Neuron (in vitro differentiated cells): ENCODE measurements around the gene EOLA1.
"Not testable (repeated sequence)": the region's sequence is repeated elsewhere in the genome, so short reads cannot be mapped to it uniquely, and the experiment has no call there.

Experiments
- H2AFZ ChIP-seq: one replicate; pipeline ENCODE4 v1.6.1; 2013; ENCODE audit warnings: low read depth, mild to moderate bottlenecking, inconsistent platforms, low read length, moderate library complexity
- H3K27me3 ChIP-seq: one replicate; pipeline ENCODE4 v1.6.1; 2013; ENCODE audit warnings: low read length; ENCODE audit not compliant: insufficient read depth
- H3K36me3 ChIP-seq: one replicate; pipeline ENCODE4 v1.6.1; 2013; ENCODE audit warnings: low read length; ENCODE audit not compliant: insufficient read depth
- H3K4me1 ChIP-seq: one replicate; pipeline ENCODE4 v1.6.1; 2013; ENCODE audit warnings: low read length; ENCODE audit not compliant: insufficient read depth
- H3K4me3 ChIP-seq: 2 replicates; pipeline ENCODE4 v1.5.1; 2013; ENCODE audit warnings: mild to moderate bottlenecking, low read length, moderate library complexity
- H3K9me3 ChIP-seq: one replicate; pipeline ENCODE4 v1.6.1; 2013; ENCODE audit warnings: low read length

The EOLA1 gene

GRCh38 chrX:149520636-149521277 lies 20.1 kb upstream of the EOLA1 start:
- H3K4me3 ChIP-seq, H3K27me3 ChIP-seq, H3K9me3 ChIP-seq, H3K4me1 ChIP-seq, H3K36me3 ChIP-seq, H2AFZ ChIP-seq: not testable (repeated sequence)

DNA sequence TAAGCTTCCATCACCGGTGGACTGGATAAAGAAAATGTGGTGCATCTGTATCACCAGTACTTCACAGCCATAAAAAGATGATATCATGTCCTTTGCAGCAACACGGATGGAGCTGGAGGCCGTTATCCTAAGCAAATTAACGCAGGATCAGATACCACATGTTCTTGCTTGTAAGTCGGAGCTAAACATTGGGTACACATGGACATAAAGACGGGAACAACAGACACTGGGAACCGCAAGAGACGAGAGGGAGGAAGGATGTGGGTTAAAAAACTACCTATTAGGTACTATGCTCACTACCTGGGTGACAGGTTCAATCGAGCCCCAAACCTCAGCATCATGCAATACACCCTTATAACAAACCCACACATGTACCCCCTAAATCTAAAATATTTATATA lies 19.4 kb upstream of the EOLA1 start:
- H3K4me1 ChIP-seq = no peaks in the 10 kb centered on the region
- no peak overlapping the region for H3K4me3 ChIP-seq
- H3K27me3 ChIP-seq = peaks cover 3% of the 10 kb centered on the region
- H2AFZ ChIP-seq = no peak overlapping the region
- no peaks in the 10 kb centered on the region for H3K9me3 ChIP-seq
- no peaks in the 10 kb centered on the region for H3K36me3 ChIP-seq

GRCh38 chrX:149522916-149523315 lies 17.9 kb upstream of the EOLA1 start:
- Histone ChIP-seq H2AFZ (no peak overlapping the region), H3K4me1 (no peaks in the 10 kb centered on the region), H3K4me3 (no peak overlapping the region), H3K36me3 (no peaks in the 10 kb centered on the region), H3K9me3 (no peaks in the 10 kb centered on the region), H3K27me3 (peaks cover 3% of the 10 kb centered on the region)

- H3K36me3 ChIP-seq, H3K4me1 ChIP-seq, H3K9me3 ChIP-seq, H3K4me3 ChIP-seq, H2AFZ ChIP-seq, H3K27me3 ChIP-seq: not testable (repeated sequence)
Measured at GRCh38 chrX:149525389-149525788, 15.4 kb upstream of the EOLA1 start.

DNA sequence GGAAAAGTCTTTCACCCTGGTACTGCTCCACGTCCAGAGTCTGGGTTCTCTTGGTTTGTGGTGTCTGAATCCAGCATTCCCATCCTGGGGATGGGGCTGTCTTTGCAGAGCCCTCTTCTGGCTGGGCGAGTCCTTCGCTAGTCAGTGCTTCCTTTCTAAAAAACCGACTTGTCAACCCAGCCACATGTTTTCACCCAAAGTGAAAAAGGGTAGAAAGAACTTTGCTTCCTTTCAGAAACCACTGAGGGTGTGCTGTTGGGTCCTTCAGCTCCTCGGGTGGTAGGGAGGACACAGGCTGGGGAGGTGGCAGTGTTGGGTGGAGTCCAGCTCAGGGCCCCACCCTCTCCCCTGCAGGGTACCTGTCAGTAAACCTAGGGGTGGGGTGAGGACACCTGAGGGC lies 14.9 kb upstream of the EOLA1 start:
- H3K27me3 ChIP-seq = not testable (repeated sequence)

DNA sequence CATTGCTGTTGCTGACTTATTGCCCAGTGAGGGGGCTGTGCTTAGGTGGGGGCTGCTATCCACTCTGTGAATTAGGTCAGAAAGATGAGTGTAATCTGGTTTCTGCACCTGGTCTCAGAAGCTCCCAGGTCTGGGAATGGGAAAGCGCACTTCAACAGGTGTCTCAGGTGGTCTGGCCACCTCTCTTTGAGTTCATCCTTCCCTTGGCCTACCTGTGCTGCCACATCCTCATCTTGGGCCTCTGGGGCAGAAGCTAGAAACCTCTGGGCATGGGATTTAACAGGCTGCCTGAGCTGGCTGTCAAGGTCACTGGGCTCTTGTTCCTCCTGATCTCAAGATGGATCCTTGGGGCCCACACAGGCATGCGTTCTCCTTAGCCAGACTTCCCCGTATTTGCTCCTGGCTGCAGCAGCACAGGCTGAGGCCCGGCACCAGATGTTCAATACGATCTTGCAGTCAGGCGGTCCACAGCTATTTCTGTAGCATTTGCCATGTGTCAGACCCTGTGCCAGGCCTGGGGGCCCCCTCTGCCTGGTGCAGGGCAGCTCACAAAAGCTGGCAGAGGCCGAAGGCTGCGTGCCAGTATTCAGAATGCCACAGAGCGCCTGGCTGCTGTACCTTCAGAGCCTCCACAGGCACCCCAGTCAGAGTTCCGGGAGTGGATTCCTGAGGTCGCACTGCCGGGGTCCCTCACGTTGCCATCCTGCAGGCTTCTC lies 14.3 kb upstream of the EOLA1 start:
- H3K27me3 ChIP-seq, H2AFZ ChIP-seq, H3K4me1 ChIP-seq, H3K9me3 ChIP-seq, H3K36me3 ChIP-seq, H3K4me3 ChIP-seq: not testable (repeated sequence)

More for the DNA sequence above, 14.9 kb upstream of the EOLA1 start:
- H3K36me3 ChIP-seq, H2AFZ ChIP-seq, H3K9me3 ChIP-seq, H3K4me1 ChIP-seq, H3K4me3 ChIP-seq: not testable (repeated sequence)

- H2AFZ ChIP-seq = no peak overlapping the region
- no peaks in the 10 kb centered on the region for H3K27me3 ChIP-seq
- H3K9me3 ChIP-seq = no peaks in the 10 kb centered on the region
- H3K4me3 ChIP-seq = no peak overlapping the region
- no peaks in the 10 kb centered on the region for H3K4me1 ChIP-seq
- peaks cover 4% of the 10 kb centered on the region for H3K36me3 ChIP-seq
Measured at GRCh38 chrX:149527705-149528104, 13.1 kb upstream of the EOLA1 start.

DNA sequence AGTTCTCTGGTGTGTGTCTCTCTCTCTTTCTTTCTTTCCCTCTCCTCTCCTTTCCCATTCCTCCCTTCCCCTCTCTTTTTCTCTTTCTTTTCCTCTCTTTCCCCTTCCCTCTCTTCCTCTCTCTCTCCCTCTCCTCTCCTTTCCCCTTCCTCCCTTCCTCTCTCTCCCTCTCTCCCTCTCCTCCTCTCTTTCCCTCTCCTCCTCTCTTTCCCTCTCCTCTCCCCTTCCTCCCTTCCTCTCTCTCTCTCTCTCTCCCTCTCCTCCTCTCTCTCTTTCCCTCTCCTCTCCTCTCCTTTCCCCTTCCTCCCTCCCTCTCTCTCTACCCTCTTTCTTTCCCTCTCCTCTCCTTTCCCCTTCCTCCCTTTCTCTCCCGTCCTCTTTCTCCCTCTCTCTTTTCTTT lies 12.4 kb upstream of the EOLA1 start:
- H3K4me1 ChIP-seq = no peaks in the 10 kb centered on the region
- H3K4me3 ChIP-seq = no peak overlapping the region
- peaks cover 4% of the 10 kb centered on the region for H3K36me3 ChIP-seq
- H3K9me3 ChIP-seq = no peaks in the 10 kb centered on the region
- no peaks in the 10 kb centered on the region for H3K27me3 ChIP-seq
- no peak overlapping the region for H2AFZ ChIP-seq

DNA sequence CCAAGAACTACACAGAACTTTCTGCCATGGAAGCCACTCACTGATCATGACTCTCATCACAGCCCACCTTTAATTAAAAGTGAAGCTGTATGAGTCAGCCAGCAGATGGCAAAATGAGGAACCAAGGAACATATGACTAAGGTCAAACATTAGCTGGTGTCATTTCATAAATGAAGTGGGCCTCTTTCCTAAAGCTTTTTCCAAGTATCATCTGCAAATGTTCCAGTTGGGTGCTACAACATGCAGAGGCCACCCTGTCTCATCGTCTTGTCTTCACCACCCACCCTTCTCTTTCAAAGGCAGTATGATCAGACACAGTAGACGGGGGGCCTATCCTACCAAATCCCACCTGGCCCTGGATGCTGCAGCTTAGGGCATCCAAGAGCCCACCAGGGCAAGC lies 9.2 kb upstream of the EOLA1 start:
- Histone ChIP-seq H2AFZ (no peak overlapping the region), H3K4me1 (no peaks in the 10 kb centered on the region), H3K27me3 (no peaks in the 10 kb centered on the region), H3K36me3 (peaks cover 10% of the 10 kb centered on the region), H3K9me3 (no peaks in the 10 kb centered on the region), H3K4me3 (no peak overlapping the region)

DNA sequence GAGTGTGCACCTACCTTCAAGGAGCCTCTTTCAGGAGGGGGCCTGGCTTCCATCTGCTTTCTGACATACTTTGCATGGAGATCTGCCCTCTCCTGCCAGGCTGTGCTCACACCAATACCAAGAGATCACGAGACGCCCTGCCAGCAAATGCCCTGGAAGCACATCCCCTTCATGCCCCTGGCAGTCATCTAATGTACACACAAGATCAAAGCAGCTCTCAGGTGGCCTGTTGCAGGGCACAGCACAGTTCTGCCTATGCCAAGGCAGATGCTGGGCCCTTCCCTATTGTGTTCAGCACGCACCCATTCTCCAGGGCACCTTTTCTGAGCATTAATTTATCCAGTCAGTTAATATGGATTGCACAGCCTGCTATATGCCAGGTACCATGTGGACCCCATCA lies 7.9 kb upstream of the EOLA1 start:
- not testable (repeated sequence) for H3K4me1 ChIP-seq, H3K4me3 ChIP-seq, H3K36me3 ChIP-seq, H3K27me3 ChIP-seq, H3K9me3 ChIP-seq, H2AFZ ChIP-seq

GRCh38 chrX:149533999-149534398 lies 6.8 kb upstream of the EOLA1 start:
- not testable (repeated sequence) for H3K4me1 ChIP-seq, H3K4me3 ChIP-seq, H3K36me3 ChIP-seq, H2AFZ ChIP-seq, H3K27me3 ChIP-seq, H3K9me3 ChIP-seq

- not testable (repeated sequence) for H3K9me3 ChIP-seq, H3K36me3 ChIP-seq, H2AFZ ChIP-seq
Measured at GRCh38 chrX:149534926-149535602, 5.7 kb upstream of the EOLA1 start.

DNA sequence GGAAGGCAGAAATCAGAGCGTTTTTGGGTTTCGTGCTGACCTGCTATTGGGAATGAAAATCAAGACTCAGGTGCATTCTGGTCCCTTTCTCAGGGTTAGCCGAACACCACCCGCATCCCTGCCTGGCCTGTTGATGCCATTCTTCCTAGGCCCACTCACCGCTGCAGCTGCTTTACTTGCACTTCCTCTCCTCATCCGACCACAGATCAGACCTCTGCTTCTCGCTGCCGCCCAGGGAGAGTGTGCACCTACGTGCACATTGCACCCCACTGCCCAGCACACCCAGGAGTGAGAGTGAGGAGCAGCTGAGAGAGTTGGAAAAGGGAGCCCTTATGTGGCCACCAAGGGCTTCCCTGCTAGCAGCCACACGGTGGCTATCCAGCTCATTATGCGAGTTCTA lies 3.3 kb upstream of the EOLA1 start:
- H3K9me3 ChIP-seq, H3K27me3 ChIP-seq, H3K4me3 ChIP-seq, H3K4me1 ChIP-seq, H3K36me3 ChIP-seq, H2AFZ ChIP-seq: not testable (repeated sequence)

More at GRCh38 chrX:149534926-149535602, 5.7 kb upstream of the EOLA1 start:
- H3K4me3 ChIP-seq, H3K27me3 ChIP-seq, H3K4me1 ChIP-seq: not testable (repeated sequence)
